ENCODE data around the gene ESRRB. TPM values are rescaled to one million over a fixed set of nuclear protein-coding genes. Genes with fewer than 3 reads are reported as not detected.

The ESRRB gene
- total and polyA plus RNA-seq, 7 donors = 0.17 to 9.9 (median 2.5) TPM

GRCh38 chr14:76334316-76334715, 41.6 kb upstream of the ESRRB start:
- DNase-seq = no peak

GRCh38 chr14:76336876-76337275, 39.1 kb upstream of the ESRRB start:
- no peaks in the 10 kb centered on the region for H3K36me3 ChIP-seq (ENCODE audit: insufficient read depth in 1 of 2, low read depth in 1 of 2)
- H3K9me3 ChIP-seq = no peaks in the 10 kb centered on the region
- H3K4me3 ChIP-seq = no peak overlapping the region
- no peaks in the 10 kb centered on the region for H3K4me1 ChIP-seq
- intact Hi-C loops (cut with DNase I) = no loop called here
- no peaks in the 10 kb centered on the region for H3K27me3 ChIP-seq (ENCODE audit: insufficient read depth in 3 of 3, low read length in 2 of 3)
- WGBS, 3 donors = 85 to 92% (median 88%) methylated on average over 8 of the region's 8 CpGs
- H3K27ac ChIP-seq = no peak overlapping the region
- no peak for TF ChIP-seq CTCF (IDR thresholded peaks at IDR 0.05)
- no peak for DNase-seq
- no peak for ATAC-seq

More at GRCh38 chr14:76334316-76334715, 41.6 kb upstream of the ESRRB start:
- ATAC-seq = no peak
- Histone ChIP-seq H3K36me3 (ENCODE audit: insufficient read depth in 1 of 2, low read depth in 1 of 2) (no peaks in the 10 kb centered on the region), H3K4me3 (no peak overlapping the region), H3K27ac (no peak overlapping the region), H3K27me3 (ENCODE audit: insufficient read depth in 3 of 3, low read length in 2 of 3) (no peaks in the 10 kb centered on the region), H3K4me1 (no peaks in the 10 kb centered on the region), H3K9me3 (no peaks in the 10 kb centered on the region)
- intact Hi-C loops (cut with DNase I) = no loop called here
- 79 to 83% (median 82%) methylated on average over 11 of the region's 11 CpGs for WGBS, 3 donors
- no peak for TF ChIP-seq CTCF (IDR thresholded peaks at IDR 0.05)

GRCh38 chr14:76337635-76338545, 38.0 kb upstream of the ESRRB start:
- H3K4me3 ChIP-seq = no peak overlapping the region
- WGBS, 3 donors = 59 to 66% (median 62%) methylated on average over 16 of the region's 16 CpGs
- TF ChIP-seq CTCF (IDR thresholded peaks at IDR 0.05) = no peak
- ATAC-seq = no peak
- H3K27me3 ChIP-seq (ENCODE audit: insufficient read depth in 3 of 3, low read length in 2 of 3) = no peaks in the 10 kb centered on the region
- DNase-seq = no peak
- intact Hi-C loops (cut with DNase I) = no loop called here
- H3K4me1 ChIP-seq = no peaks in the 10 kb centered on the region
- no peaks in the 10 kb centered on the region for H3K36me3 ChIP-seq (ENCODE audit: insufficient read depth in 1 of 2, low read depth in 1 of 2)
- H3K27ac ChIP-seq = no peak overlapping the region
- no peaks in the 10 kb centered on the region for H3K9me3 ChIP-seq

- ATAC-seq = no peak
- TF ChIP-seq CTCF (IDR thresholded peaks at IDR 0.05) = no peak
- no peak overlapping the region for H3K4me3 ChIP-seq
- no peaks in the 10 kb centered on the region for H3K36me3 ChIP-seq (ENCODE audit: insufficient read depth in 1 of 2, low read depth in 1 of 2)
- H3K4me1 ChIP-seq = no peaks in the 10 kb centered on the region
- DNase-seq = no peak
- WGBS, 3 donors = 80 to 85% (median 82%) methylated on average over 24 of the region's 24 CpGs
- H3K9me3 ChIP-seq = no peaks in the 10 kb centered on the region
- intact Hi-C loops (cut with DNase I) = no loop called here
- H3K27ac ChIP-seq = no peak overlapping the region
- H3K27me3 ChIP-seq (ENCODE audit: insufficient read depth in 3 of 3, low read length in 2 of 3) = no peaks in the 10 kb centered on the region
Observed at GRCh38 chr14:76339728-76340615, 36.0 kb upstream of the ESRRB start.
